Esophagus muscularis mucosa (tissue), 4 donors: ENCODE results near the gene C19orf44. TPM values are rescaled to one million over a fixed set of nuclear protein-coding genes. Genes with fewer than 3 reads are reported as not detected.
"Not testable (repeated sequence)": the region's sequence is repeated elsewhere in the genome, so short reads cannot be mapped to it uniquely, and the experiment has no call there.

Experiments
- DNase-seq: peaks from one replicate; pipeline ENCODE4 v3.0.0-alpha.2; 2017; ENCODE audit errors: extremely low spot score
- H3K27ac ChIP-seq, 4 donors: fragments of 200-600 bp; sonication (generic); replicated peaks in 1 of 4; 1 replicate in 3 of 4; 2 replicates in 1 of 4; pipeline ENCODE4 v1.5.1; 2016 to 2019; ENCODE audit warnings: mild to moderate bottlenecking in 1 of 4
- H3K27me3 ChIP-seq, 4 donors: fragments of 200-600 bp; sonication (generic); one replicate each; pipeline versions ENCODE4 v1.5.1 to v1.6.0; 2016 to 2019
- H3K36me3 ChIP-seq, 4 donors: fragments of 200-600 bp; sonication (generic); one replicate each; pipeline ENCODE4 v1.5.1; 2016 to 2019
- H3K4me1 ChIP-seq, 4 donors: fragments of 200-600 bp; sonication (generic); one replicate each; pipeline ENCODE4 v1.5.1; 2016 to 2019
- H3K4me3 ChIP-seq, 4 donors: fragments of 200-600 bp; sonication (generic); 1 replicate in 2 of 4; 2 replicates in 2 of 4; pipeline ENCODE4 v1.5.1; 2016 to 2019; ENCODE audit warnings: mild to moderate bottlenecking in 4 of 4, moderate library complexity in 1 of 4
- H3K9me3 ChIP-seq, 4 donors: fragments of 200-600 bp; sonication (generic); 1 replicate in 3 of 4; 2 replicates in 1 of 4; pipeline ENCODE4 v1.5.1; 2016 to 2019
- CTCF ChIP-seq, 3 experiments: fragments of 200-600 bp in 2 of 3; fragments of 450-650 bp in 1 of 3; sonication (generic) in 2 of 3; IDR thresholded peaks; one replicate each; pipeline ENCODE4 v1.5.1; 2017 to 2019; ENCODE audit warnings: antibody characterized with exemption in 3 of 3, mild to moderate bottlenecking in 2 of 3, moderate library complexity in 1 of 3
- EP300 ChIP-seq: sonication (generic); formaldehyde crosslinking; IDR thresholded peaks from one replicate; pipeline ENCODE4 v1.6.1; 2017; ENCODE audit warnings: antibody characterized with exemption
- POLR2A ChIP-seq: fragments of 450-650 bp; IDR thresholded peaks from one replicate; pipeline ENCODE4 v1.6.1; 2017; ENCODE audit warnings: antibody characterized with exemption, moderate library complexity, mild to moderate bottlenecking, low read depth
- POLR2AphosphoS5 ChIP-seq, 2 donors: sonication (generic); formaldehyde crosslinking; IDR thresholded peaks; one replicate each; pipeline ENCODE4 v1.6.1; 2017; ENCODE audit warnings: antibody characterized with exemption in 2 of 2
- WGBS: methylation state at CpG from one replicate; pipeline ENCODE4 v1.1.5; 2018; 5-methylcytosine and 5-hydroxymethylcytosine counted together
- intact Hi-C: fragments of 100-400 bp; cut with DNase I; formaldehyde crosslinking; loops from one replicate; pipeline ENCODE4 v1.15.1; 2023
- total RNA-seq, 4 donors: library from RNA; depleted of rRNA; stranded (reverse); fragments of >200 nt; gene quantifications; one replicate each; pipeline versions ENCODE4 v1.1.0 to v1.2.1, GENCODE V29; 2016

Gene C19orf44
- total RNA-seq, 4 donors from 2014 or later: 7.0 to 10.4 (median 8.5) TPM

- no peak overlapping the region for H3K27ac ChIP-seq
- intact Hi-C loops: no loop called here
- DNase-seq: no peak
- TF ChIP-seq CTCF (IDR thresholded peaks at IDR 0.05) (no peak), EP300 (no peak), POLR2AphosphoS5 (IDR thresholded peaks at IDR 0.05) (no peak), POLR2A (no peak)
- H3K27me3 ChIP-seq: no peaks in the 10 kb centered on the region
- H3K36me3 ChIP-seq: no peaks in the 10 kb centered on the region
- no peak overlapping the region for H3K4me3 ChIP-seq
- WGBS: 77% methylated on average over 6 of the region's 6 CpGs
- peaks cover 70 to 82% (median 73%) of the 10 kb centered on the region in 4 donors for H3K4me1 ChIP-seq
- no peaks in the 10 kb centered on the region for H3K9me3 ChIP-seq
Measured at GRCh38 chr19:16467581-16467980, 28.6 kb upstream of the C19orf44 start.

- peaks cover 0 to 6% (median 2%) of the 10 kb centered on the region in 4 donors for H3K9me3 ChIP-seq
- no peak for DNase-seq
- TF ChIP-seq CTCF (IDR thresholded peaks at IDR 0.05) (no peak), POLR2AphosphoS5 (IDR thresholded peaks at IDR 0.05) (no peak), POLR2A (no peak), EP300 (no peak)
- intact Hi-C loops: no loop called here
- H3K36me3 ChIP-seq: no peaks in the 10 kb centered on the region
- no peaks in the 10 kb centered on the region for H3K27me3 ChIP-seq
- H3K4me3 ChIP-seq: peak overlapping the region; percentile 81 to 99 (median 97)
- peak overlapping the region in 3 of 4 donors; percentile 88 to 93 (median 89) for H3K27ac ChIP-seq
- WGBS: 25% methylated on average over 7 of the region's 7 CpGs
- peaks cover 51 to 61% (median 57%) of the 10 kb centered on the region in 4 donors for H3K4me1 ChIP-seq
Measured at GRCh38 chr19:16470541-16470910, 25.7 kb upstream of the C19orf44 start.

GRCh38 chr19:16470911-16471811 lies 25.0 kb upstream of the C19orf44 start:
- WGBS: under 1% methylated on average over 21 of the region's 67 CpGs
- no peaks in the 10 kb centered on the region for H3K27me3 ChIP-seq
- no peak for DNase-seq
- H3K36me3 ChIP-seq: no peaks in the 10 kb centered on the region
- peak overlapping the region; percentile 81 to 99 (median 97) for H3K4me3 ChIP-seq
- H3K4me1 ChIP-seq: peaks cover 51 to 58% (median 55%) of the 10 kb centered on the region in 4 donors
- H3K9me3 ChIP-seq: peaks cover 0 to 6% (median 2%) of the 10 kb centered on the region in 4 donors
- H3K27ac ChIP-seq: peak overlapping the region; percentile 88 to 94 (median 91)
- no peak for TF ChIP-seq POLR2AphosphoS5 (IDR thresholded peaks at IDR 0.05)
- TF ChIP-seq POLR2A: no peak
- no peak for TF ChIP-seq CTCF (IDR thresholded peaks at IDR 0.05)
- no peak for TF ChIP-seq EP300
- intact Hi-C loops: no loop called here

GRCh38 chr19:16472559-16472899 lies 23.7 kb upstream of the C19orf44 start:
- H3K27me3 ChIP-seq, H3K36me3 ChIP-seq, intact Hi-C loops, H3K9me3 ChIP-seq, DNase-seq: not testable (repeated sequence)
- 33% methylated on average over 1 of the region's 2 CpGs for WGBS
- Histone ChIP-seq H3K4me3 (peak overlapping the region; percentile 81 to 99 (median 97)), H3K27ac (peak overlapping the region; percentile 88 to 94 (median 91)), H3K4me1 (peaks cover 38 to 45% (median 43%) of the 10 kb centered on the region in 4 donors)

GRCh38 chr19:16472992-16473391 lies 23.2 kb upstream of the C19orf44 start:
- no peak for TF ChIP-seq CTCF (IDR thresholded peaks at IDR 0.05)
- no peak for TF ChIP-seq POLR2AphosphoS5 (IDR thresholded peaks at IDR 0.05)
- no peak for TF ChIP-seq POLR2A
- no peak for TF ChIP-seq EP300
- Histone ChIP-seq H3K4me3 (no peak overlapping the region), H3K4me1 (peaks cover 35 to 41% (median 38%) of the 10 kb centered on the region in 4 donors), H3K27ac (no peak overlapping the region), H3K9me3 (peaks cover 0 to 6% (median 2%) of the 10 kb centered on the region in 4 donors), H3K27me3 (no peaks in the 10 kb centered on the region), H3K36me3 (no peaks in the 10 kb centered on the region)
- no peak for DNase-seq
- intact Hi-C loops: no loop called here
- WGBS: 97% methylated on average over 2 of the region's 2 CpGs
